C4-2B (cell line): Measurements from ENCODE around the gene OR52A1.
"Not testable (repeated sequence)": the region's sequence is repeated elsewhere in the genome, so short reads cannot be mapped to it uniquely, and the experiment has no call there.

Experiments
- H3K27ac ChIP-seq: fragments of 450-650 bp; 2 replicates; pipeline ENCODE4 v1.5.1; 2017
- ZFX ChIP-seq: fragments of 450-650 bp; IDR thresholded peaks from 2 replicates; pipeline ENCODE4 v1.6.1; 2017
- TF ChIP-seq, protein P1 (sequence below): fragments of 450-650 bp; conservative IDR thresholded peaks from 2 replicates; pipeline ENCODE4 v1.5.1; 2017; ENCODE audit warnings: mild to moderate bottlenecking

The OR52A1 gene

GRCh38 chr11:5188201-5188600 lies 33.6 kb upstream of the OR52A1 start:
- TF ChIP-seq, protein P1, sequence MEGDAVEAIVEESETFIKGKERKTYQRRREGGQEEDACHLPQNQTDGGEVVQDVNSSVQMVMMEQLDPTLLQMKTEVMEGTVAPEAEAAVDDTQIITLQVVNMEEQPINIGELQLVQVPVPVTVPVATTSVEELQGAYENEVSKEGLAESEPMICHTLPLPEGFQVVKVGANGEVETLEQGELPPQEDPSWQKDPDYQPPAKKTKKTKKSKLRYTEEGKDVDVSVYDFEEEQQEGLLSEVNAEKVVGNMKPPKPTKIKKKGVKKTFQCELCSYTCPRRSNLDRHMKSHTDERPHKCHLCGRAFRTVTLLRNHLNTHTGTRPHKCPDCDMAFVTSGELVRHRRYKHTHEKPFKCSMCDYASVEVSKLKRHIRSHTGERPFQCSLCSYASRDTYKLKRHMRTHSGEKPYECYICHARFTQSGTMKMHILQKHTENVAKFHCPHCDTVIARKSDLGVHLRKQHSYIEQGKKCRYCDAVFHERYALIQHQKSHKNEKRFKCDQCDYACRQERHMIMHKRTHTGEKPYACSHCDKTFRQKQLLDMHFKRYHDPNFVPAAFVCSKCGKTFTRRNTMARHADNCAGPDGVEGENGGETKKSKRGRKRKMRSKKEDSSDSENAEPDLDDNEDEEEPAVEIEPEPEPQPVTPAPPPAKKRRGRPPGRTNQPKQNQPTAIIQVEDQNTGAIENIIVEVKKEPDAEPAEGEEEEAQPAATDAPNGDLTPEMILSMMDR, result no peak
- no peak for TF ChIP-seq ZFX
- no peak overlapping the region for H3K27ac ChIP-seq

GRCh38 chr11:5178046-5178837 lies 23.7 kb upstream of the OR52A1 start:
- no peak for TF ChIP-seq ZFX
- TF ChIP-seq, protein P1, result no peak
- no peak overlapping the region for H3K27ac ChIP-seq

GRCh38 chr11:5174934-5175333 lies 20.4 kb upstream of the OR52A1 start:
- H3K27ac ChIP-seq, result no peak overlapping the region
- TF ChIP-seq, protein P1, result no peak

DNA sequence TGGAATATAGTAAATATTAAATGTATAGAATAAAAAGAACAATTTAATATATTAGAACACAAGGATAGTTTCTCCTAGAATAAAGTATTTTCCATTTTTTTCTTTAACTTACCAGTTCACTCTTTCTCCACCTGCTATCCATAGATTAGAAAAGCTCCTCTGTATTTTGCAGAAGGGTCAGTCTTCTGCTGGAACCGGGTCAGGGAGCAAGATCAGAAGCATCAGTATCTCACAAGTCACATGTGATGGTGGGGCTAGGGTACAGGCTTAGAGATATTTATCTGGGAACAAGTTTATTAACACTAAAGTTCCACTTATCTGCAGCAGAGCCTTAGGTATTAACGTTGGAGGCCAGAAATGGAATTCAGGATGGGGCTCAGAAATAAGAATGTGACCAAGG lies 17.3 kb upstream of the OR52A1 start:
- no peak for TF ChIP-seq ZFX
- TF ChIP-seq, protein P1, result no peak
- no peak overlapping the region for H3K27ac ChIP-seq

GRCh38 chr11:5165898-5166297 lies 11.3 kb upstream of the OR52A1 start:
- H3K27ac ChIP-seq, result not testable (repeated sequence)

DNA sequence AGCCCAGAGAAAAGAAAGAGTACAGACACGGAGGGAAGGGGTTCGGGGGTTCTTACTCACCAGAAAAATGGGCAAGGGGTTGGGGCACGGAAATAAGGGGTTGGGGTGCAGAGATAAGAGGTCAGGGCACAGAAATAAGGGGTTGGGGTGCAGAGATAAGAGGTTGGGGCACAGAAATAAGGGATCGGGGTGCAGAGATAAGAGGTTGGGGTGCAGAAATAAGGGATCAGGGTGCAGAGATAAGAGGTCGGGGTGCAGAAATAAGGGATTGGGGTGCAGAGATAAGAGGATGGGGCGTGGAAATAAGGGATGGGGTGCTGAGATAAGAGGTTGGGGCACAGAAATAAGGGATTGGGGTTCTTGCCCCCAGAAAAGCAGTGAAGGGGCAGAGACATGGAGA lies 10.2 kb upstream of the OR52A1 start:
- H3K27ac ChIP-seq, result not testable (repeated sequence)

DNA sequence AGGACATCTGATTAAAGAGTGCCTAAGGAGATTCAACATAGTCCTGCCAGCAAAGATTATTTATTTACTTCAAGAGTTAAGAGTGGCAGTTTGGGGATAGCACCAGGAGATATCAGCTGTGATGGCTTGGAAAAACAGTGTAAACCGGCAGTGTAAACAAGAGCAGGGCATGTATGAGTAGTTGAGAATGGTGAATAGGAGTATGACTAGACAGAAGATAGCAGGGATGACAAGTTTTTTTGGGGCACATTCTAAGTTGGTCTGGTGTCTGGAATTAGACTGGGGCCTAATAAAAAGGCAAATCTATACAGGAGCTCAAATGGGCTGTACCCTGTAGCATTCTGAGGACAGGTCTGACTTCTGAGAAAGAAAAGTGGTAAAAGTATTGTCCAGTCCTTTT lies 6.5 kb upstream of the OR52A1 start:
- not testable (repeated sequence) for H3K27ac ChIP-seq

DNA sequence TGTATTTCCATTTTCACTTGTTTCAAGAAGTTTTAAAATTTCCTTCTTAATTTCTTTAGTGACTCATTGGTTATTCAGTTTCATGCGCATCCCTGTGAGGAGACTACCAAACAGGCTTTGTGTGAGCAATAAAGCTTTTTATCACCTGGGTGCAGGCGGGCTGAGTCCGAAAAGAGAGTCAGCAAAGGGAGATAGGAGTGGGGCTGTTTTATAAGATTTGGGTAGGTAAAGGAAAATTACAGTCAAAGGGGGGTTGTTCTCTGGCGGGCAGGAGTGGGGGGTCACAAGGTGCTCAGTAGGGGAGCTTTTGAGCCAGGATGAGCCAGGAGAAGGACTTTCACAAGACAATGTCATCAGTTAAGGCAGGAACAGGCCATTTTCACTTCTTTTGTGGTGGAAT lies 5.7 kb upstream of the OR52A1 start:
- H3K27ac ChIP-seq, result not testable (repeated sequence)

DNA sequence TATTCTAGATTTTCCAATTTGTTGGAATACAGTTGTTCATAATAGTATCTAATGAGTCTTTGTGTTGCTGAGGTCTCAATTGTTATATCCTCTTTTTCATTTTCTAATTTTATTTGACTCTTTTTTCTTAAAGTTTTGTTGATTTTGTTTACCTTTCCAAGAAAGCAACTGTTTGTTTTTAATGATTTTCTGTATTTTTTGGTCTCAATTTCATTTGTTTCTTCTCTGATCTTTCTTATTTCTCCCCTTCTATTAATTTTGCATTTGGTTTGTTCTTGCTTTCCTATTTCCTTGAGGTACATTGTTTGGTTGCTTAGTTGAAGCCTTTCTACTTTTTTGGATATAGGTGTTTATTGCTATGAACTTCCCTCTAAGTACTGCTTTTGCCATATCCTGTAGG lies 5.2 kb upstream of the OR52A1 start:
- TF ChIP-seq, protein P1, result no peak
- no peak for TF ChIP-seq ZFX
- H3K27ac ChIP-seq, result no peak overlapping the region
